UCSD-AML1 (cell line): ENCODE data around the gene MIPOL1.
"Not testable (repeated sequence)": the region's sequence is repeated elsewhere in the genome, so short reads cannot be mapped to it uniquely, and the experiment has no call there.

ENCODE experiments used
- DNase-seq: peaks from one replicate; lab custom pipeline; 2025; ENCODE audit not compliant: unreplicated experiment; lab: John Stamatoyannopoulos, UW

The MIPOL1 gene

GRCh38 chr14:37197421-37198272 lies at the start of gene MIPOL1:
MIPOL1 (plus strand) TSS chr14:37197937; CDS start chr14:37247889, 49,952 bp downstream.
- no peak for DNase-seq

GRCh38 chr14:37150414-37150813 lies 47.3 kb upstream of the MIPOL1 start:
- no peak for DNase-seq

- no peak for DNase-seq
Observed at GRCh38 chr14:37153005-37153404, 44.7 kb upstream of the MIPOL1 start.

- no peak for DNase-seq
Observed at GRCh38 chr14:37153483-37153882, 44.3 kb upstream of the MIPOL1 start.

- DNase-seq: no peak
Observed at GRCh38 chr14:37157987-37158386, 39.8 kb upstream of the MIPOL1 start.

GRCh38 chr14:37162307-37162706 lies 35.4 kb upstream of the MIPOL1 start:
- not testable (repeated sequence) for DNase-seq

GRCh38 chr14:37165794-37166193 lies 31.9 kb upstream of the MIPOL1 start:
- no peak for DNase-seq

- no peak for DNase-seq
Observed at GRCh38 chr14:37167151-37168047, 30.3 kb upstream of the MIPOL1 start.

- DNase-seq: no peak
Observed at GRCh38 chr14:37168721-37169120, 29.0 kb upstream of the MIPOL1 start.

GRCh38 chr14:37170237-37170636 lies 27.5 kb upstream of the MIPOL1 start:
- DNase-seq: no peak

- no peak for DNase-seq
Observed at GRCh38 chr14:37170993-37171392, 26.7 kb upstream of the MIPOL1 start.

- DNase-seq: no peak
Observed at GRCh38 chr14:37171678-37172023, 26.1 kb upstream of the MIPOL1 start.

- no peak for DNase-seq
Observed at GRCh38 chr14:37172024-37172869, 25.5 kb upstream of the MIPOL1 start, which contains the start of gene SLC25A21. SLC25A21 (minus strand) TSS chr14:37172606.

- DNase-seq: no peak
Observed at GRCh38 chr14:37172936-37173614, 24.7 kb upstream of the MIPOL1 start.

GRCh38 chr14:37179896-37180502 lies 17.7 kb upstream of the MIPOL1 start:
- no peak for DNase-seq

- DNase-seq: not testable (repeated sequence)
Observed at GRCh38 chr14:37180886-37181285, 16.9 kb upstream of the MIPOL1 start.

- no peak for DNase-seq
Observed at GRCh38 chr14:37181441-37181840, 16.3 kb upstream of the MIPOL1 start.

GRCh38 chr14:37184520-37184919 lies 13.2 kb upstream of the MIPOL1 start:
- DNase-seq: not testable (repeated sequence)

GRCh38 chr14:37185670-37186069 lies 12.1 kb upstream of the MIPOL1 start:
- no peak for DNase-seq

- DNase-seq: no peak
Observed at GRCh38 chr14:37186865-37187264, 10.9 kb upstream of the MIPOL1 start.
